GM18867 (cell line): ENCODE results near the gene EYA4.

Source experiments
- ATAC-seq: cut with Tn5 transposase; IDR thresholded peaks from one replicate; pipeline ENCODE4 v1.9.1; 2021; ENCODE audit warnings: mild to moderate bottlenecking, moderate library complexity; ENCODE audit not compliant: unreplicated experiment

The EYA4 gene

DNA sequence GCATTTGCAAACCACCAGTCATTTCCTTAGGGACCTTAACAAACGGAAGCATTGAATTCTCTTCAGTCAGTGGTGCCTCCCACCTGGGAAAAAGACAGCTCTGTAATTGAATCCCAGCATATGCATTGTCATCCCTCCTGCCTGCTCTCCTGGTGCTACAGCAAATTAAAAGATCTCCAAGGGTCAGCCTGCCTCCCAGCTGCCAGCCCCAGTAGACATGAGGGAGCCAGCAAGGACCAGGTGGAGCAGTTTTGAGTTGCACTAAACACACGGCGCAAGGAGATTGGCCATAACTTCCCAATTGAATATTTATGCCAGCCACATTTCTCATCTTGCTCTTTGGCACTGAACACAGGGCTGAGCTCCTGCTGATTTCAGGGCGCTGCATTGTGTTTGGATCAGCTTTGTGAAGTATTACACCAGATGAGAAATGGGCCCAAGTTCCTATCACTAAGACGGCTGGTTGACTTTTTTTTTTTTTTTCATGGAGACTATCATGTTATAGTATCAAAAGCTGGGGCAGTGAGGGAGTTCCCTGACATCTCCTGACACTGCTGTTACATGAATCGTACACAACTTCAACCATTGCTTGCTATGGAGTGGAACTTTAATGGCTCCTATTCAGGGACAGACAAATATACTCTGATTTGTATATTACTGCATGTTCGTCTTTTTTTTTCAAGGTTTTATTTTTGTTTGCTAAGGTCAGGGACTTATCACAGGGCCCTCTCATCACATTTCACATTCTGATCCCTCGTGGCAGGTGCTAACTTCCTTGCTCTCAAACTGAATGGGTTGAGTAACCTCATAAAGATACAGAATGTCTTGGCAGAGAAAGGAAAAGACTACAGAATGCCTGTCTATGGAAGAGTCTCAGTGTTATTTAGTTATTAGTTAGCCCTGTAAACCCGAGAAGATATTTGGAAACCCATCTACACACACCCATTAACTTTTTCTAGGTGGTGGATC lies 191.1 kb downstream of the EYA4 start:
- ATAC-seq = no peak

DNA sequence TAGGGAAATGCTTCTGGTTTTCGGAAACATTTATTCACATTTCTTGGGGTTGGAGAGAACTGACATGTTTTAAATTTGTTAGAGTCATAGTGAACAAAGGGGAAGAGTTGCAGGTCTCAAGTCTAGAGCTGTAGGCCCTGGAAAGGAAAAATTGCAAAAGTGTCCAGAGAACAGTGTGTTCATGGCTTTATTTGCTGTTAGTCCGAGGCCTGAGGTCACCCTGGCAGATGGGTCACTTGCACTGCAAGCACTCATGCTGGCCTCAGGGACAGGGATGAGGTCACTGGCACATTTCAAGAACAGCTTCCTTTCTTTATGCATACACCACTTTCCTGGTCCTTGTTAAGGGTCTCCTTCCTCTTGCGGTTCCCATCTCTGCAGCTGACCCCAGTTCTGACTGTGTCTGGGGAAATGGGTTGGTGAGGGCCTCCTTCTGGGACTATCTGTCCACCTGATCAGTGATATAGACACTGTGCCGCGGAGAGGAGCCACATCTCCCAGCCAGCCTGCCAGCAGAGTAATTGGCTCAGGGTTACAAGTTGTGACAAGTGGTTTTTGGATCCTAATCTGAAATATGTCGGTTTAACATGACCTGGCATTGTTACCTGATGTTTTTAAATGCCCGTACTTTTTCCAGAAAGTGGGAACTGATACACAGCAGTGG lies 194.0 kb downstream of the EYA4 start:
- no peak for ATAC-seq

DNA sequence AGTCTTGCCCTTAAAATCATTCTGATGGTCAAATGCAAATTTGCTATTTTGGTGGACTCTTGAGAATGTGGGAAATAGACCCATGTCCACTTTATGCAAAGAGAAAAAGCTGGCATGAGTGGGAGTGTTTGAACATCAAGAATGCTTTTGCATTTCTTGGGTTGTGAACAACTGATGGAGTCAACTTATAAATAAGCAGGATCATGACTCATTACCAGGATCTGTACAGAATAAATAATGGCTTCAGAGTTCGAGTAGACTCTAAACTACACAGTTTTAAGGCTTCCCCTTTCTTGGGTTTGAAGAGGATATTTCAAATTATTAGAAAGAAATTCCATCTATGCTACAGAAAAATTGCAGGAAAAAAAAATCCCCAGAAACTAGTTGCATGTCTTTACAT lies 195.5 kb downstream of the EYA4 start:
- no peak for ATAC-seq

DNA sequence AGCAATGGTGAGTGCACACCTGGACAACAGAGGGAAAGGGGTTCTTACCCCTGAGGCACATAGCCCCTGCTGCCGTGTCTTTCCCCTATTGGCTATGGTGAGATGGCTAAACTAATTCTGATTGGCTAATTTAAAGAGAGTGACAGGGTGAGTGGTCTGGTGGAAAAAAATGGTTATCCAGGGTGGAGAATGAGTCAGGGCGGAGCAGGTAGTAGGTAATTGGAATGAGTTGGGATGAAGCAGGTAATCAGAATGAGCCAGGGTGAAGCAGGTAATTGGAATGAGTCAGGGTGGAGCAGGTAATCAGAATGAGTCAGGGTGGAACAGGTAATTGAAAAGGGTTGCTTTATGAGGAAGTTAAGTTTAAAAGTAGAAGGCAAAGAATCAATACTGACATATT lies 200.3 kb downstream of the EYA4 start:
- no peak for ATAC-seq

DNA sequence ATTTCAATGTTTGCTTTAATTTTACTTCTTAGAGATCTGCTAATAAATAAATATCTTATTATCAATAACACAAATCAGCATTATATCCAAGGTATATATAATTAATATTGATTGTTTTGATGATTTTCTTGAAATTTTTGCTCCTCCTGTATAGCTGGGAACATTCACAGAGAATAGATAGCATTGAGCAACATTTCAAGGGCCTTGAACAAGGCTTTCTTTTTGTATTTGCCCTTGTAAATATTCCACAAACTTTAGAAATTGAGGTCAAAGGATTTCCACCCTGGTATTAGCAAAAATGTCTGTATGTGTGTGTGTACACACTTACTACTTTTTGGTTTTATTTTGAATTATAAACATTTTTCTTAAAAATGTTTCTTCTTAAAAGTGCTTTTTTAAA lies 205.6 kb downstream of the EYA4 start:
- no peak for ATAC-seq

DNA sequence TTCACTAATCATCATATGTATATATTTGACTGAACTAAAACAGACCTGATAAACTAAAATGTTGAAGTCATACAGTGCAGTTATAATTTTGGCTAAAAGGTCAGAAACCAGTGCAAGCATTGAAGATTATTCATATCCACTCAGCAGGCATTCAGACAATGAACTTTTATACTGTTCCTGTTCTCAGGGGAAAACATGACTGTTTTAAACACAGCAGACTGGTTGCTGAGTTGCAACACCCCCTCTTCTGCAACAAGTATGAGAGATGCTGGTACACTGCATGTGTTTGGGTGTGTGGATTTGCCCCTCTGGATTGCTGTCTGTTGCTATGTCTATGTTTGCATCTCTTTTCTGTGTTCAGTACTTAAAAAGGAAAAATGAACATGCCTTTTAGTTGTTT lies 206.8 kb downstream of the EYA4 start:
- ATAC-seq = no peak

DNA sequence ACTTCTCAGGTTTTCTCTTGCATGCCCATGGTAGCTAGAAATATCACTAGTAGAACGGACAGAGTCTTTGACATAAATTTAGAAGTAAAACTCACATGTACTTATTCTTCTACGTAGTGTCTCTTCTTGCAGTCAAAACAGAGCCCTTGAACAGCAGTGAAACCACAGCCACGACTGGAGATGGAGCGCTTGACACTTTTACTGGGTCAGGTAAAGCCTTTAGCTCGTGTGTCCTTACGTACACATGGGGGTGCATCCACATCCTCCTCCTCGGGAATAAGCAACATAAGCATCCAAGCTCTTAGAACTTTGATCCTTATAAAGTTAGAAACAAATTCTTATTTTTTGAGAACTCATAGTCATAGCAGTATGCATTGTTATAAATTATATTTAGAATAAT lies 215.3 kb downstream of the EYA4 start:
- ATAC-seq = no peak

DNA sequence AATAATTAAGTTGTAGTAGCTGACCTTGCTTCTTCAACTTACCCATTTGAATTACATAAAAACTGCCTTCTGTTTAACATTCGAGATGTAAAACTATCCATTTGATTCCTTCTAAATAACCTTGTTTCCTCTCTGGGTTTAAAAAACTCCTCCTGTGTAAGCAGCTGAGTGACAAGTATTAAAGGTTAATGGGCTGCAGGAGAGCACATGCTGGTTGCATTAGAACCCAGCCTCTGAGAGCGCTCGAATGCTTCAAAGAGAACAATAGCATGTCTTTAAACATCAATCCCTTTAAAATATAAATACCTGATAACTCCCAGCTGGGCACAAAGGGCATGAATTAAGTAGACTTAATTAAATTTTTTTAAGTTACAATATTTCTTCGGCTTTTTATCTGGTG lies 215.8 kb downstream of the EYA4 start:
- ATAC-seq = no peak

DNA sequence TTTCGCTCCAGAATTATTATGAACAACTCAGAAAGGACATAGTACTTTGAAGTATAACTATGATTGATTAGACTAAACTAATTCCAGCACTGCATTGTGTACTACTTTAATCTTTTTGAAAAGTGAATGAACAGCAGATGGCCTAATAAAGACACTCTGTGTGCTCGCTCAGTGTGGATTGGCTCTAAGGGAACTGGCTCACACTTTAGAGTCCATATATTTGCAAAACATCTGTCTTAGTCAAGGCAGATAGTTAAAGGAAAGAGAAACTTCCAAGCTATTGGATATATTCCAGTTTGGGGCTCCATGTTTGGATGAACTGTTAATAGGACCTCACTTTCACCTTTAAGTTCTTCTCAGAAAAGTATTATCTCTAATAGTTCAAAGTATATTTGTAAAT lies 218.9 kb downstream of the EYA4 start:
- ATAC-seq = no peak

DNA sequence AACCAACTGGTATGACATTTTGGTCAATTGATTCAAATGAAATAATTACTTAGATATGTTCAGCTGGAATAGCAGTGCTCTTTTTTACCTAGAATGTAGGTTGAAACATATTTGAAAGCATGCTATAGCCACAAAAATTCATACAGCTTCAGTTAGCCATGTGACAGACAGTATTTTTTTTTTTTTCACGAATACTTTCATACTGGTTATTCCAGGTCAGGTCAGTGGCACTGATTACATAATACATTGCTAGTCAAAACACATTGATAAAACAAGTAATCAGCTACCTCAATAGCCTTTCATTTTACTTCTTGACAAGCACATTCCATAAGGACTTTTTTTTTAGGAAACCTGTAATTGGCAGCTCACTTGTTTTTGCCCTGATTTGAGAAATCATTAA lies 222.6 kb downstream of the EYA4 start:
- no peak for ATAC-seq

DNA sequence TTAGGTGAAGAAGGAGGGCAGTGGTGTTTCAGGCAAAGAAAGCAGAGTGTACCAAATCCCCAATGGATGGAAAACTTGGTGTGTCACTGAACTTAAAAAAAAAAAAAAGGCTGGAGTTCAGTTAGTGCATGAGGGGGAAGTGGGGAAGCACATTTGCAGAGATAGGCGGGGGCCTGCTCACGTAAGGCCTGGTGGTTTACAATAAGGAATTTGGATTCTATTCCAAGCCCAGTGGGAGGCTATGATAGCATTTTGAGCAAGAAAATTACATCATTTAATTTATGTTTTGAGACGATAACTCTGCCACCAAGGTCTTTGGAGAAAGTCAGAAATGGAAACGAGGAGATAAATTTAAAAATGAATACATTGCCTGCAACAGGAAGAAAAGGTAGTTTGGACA lies 225.5 kb downstream of the EYA4 start:
- no peak for ATAC-seq

DNA sequence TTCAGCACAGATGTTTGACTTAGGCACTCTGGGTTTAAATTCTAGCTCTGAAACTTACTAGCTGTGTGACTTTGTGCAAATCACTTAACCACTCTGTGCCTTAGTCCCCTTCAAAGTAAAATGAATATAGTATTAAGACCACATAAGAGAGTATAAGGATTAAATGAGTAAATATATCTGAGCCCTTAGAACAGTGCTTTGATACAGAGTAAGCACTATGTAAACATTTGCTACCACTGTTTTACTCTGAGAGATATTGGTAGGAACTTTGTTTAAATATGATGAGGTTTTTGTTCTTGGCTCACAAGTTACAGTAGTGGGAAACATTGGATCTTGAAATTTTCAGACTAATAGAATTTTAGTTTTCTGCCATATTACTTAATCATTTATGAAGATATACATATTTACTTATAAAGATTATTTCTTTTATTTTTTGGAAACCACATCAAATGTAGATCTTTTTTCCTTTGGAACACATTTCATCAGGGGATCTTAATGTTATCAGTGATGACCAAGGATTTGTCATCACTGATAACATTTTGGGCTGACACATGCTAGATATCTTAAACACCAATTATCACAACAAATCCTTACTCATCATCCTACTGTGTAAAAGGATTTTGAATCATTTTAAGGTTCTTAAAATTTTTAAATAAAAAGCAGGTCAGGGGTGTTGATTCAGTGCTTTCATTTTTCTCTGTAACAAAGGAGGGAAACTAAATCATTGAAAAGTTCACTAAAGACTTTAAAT lies 226.2 kb downstream of the EYA4 start:
- ATAC-seq = no peak

DNA sequence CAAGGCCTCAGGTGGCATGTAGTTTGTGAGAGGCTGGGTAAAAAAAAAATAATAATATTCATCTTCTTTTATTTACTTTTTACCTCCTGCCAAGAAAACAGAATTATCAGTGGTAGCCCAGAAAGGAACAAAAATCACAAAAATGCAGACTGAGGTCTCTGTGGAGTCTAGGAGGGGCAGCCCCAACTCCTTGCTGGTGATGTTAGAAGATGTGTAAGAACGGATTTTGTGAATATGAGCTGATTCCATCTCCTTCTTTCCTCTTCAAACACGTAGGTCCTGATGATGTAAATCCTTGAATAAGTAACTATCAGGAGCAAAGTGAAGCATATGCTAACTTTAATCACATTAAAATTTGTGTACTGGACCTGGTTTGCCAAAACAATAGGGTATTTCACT lies 226.8 kb downstream of the EYA4 start:
- ATAC-seq = no peak

DNA sequence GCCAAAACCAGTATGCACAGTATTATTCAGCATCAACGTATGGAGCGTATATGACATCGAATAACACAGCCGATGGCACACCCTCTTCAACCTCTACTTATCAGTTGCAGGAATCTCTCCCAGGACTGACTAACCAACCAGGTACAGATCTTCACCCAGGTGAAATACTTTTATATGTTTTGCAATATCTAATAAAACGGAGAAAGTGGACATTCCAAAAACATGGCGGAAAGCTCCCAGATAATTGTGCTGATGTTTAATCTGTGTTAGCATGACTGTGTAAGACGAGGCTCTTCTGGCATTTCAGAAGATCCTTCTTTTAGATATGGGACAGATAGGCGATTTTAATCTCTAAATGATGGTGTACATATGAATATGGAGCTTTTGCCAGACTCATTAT lies 227.4 kb downstream of the EYA4 start:
- ATAC-seq = no peak

DNA sequence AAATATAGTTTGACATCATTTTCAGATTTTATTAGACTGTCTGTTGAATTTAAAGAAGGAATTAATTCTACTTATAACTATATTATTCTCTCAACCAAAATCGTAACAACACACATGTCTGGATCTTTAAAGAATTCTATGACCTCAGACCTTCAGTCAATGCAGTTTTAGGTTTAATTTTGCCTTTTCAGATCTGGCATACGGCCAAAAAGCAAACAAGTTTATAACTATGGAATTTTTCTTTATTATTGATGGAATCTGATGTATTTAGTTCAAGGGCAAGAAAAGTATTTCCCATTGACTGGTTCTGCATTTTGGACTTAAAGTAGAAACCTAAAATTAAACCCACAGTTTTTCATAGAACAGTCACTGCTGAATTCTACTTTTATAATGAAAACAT lies 233.4 kb downstream of the EYA4 start:
- no peak for ATAC-seq

DNA sequence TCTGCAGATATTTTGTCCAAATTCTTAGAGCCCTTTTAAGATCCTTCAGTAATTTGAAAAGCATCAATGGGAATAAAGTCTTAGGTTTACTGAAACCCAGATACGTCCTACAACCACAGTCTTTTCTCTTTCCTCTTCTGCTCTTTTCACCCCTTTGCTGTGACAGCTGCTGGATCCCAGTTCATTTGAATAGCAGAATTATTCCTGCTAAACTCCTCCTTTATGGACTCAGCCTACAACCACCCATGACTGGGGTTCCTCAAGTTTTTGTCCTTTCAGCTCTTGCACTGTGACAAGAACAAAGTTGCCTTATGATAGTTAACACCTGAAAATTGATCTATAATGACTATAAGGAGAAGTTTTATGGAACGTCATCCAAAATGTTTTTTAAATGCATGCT lies 237.5 kb downstream of the EYA4 start:
- no peak for ATAC-seq

DNA sequence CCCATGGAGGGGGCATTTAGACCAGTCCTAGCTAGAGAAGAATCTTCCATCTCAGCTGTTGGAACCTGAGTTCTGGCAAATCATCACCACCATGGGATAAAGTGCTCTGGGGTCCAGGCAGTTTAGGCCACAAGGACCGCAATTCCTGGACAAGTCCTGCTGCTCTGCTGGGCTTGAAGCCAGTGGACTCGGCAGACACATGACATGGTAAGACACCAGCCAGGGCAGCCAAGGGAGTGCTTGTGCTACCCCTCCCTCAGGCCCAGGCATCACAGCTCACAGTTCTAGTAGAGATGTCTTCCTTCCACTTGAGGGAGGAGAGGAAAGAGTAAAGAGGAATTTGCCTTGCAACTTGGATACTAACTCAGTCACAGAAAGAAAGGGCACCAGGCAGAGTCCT lies 246.0 kb downstream of the EYA4 start:
- ATAC-seq = no peak

DNA sequence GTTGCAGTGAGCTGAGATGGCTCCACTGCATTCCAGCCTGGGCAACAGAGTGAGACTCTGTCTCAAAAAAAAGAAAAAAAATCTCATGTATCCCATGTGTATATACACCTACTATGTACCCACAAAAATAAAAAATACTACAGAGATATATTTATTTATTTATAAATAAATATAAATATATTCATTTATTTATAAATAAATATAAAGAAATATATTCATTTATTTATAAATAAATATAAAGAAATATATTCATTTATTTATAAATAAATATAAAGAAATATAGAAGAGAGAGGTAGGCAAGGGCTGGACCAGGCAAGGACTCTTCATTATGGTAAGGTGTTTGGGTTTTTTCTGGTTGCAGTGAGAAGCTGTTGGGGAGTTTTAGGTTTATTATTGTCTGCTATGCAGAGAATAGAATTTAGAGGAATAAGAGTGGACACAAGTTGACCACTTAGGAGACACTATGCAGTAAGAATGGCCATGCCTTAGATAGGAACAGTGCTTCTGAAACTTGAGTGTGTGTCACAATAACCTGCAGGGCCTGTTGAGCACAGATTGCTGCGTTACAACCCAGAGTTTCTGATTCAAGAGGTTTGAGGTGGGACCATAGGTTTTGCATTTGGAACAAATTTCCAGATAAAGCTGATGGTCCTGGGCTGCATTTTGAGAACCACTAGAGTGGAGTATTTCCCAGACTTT lies 254.2 kb downstream of the EYA4 start:
- no peak for ATAC-seq

DNA sequence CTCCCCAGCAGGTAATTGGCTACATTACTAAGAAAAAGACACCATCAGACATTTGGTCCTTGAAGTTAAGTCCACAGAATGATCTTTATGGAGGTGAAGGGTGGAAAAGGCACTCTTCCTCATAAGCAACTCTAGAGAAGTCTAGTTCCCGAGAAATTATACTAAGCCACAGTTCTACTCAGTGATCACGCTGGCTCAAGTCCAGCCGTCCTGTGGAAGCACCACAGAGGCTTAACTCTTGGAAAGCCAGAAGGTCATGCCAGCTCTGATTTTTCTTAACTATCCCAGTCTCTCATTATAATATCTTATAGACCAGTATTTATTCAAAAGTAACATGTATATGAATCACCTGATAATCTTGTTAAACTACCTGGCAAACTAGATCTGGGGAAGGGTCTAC lies 258.5 kb downstream of the EYA4 start:
- ATAC-seq = no peak

DNA sequence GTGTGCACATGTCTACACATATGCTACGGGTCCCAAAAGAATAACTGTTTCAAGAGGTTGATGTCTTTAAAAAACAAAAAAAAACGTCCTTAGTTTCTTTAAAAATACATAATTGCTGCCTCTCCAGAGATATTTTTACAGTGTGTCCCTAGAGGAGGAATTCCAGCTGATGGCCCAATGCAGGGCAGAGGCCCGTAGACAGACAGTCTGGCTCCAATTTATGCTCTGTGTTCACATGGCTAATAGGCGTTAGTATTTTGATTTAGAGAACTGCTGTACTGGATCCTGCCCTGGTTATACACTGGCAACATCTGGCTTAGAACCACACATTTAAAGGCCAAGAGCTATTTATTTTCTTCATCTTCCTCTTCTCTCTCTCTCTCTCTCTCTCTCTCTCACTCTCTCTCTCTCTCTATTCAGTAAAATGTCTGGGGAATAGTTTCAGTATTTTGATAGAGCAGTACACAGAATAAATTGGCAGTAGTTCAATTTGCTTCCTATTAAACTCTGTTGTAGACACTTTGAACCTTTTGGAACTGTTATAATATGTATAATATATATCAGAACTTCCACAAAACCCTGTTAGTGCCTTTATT lies 260.6 kb downstream of the EYA4 start:
- ATAC-seq = no peak
